Activated naive CD8-positive, alpha-beta T cell treated with anti-CD3 and anti-CD28 coated beads, Interleukin-2, amount 10 ng/mL, durations not matched to agents 7 days and 5 days (primary cell): Measurements from ENCODE around the gene TGM5. TPM values are rescaled to one million over a fixed set of nuclear protein-coding genes. Genes with fewer than 3 reads are reported as not detected.

Experiments used
- ATAC-seq: fragments of 150-1000 bp; cut with Tn5 transposase; one replicate; pipeline ENCODE4 v1.10.0; 2021; ENCODE audit warnings: low read depth, moderate library complexity
- POLR2A ChIA-PET: fragments of 350-600 bp; sonication (Branson Sonifier 250); formaldehyde crosslinking; loops from one replicate; lab custom pipeline; 2021; ENCODE audit warnings: antibody characterized with exemption; lab: Charles Lee
- DNase-seq: peaks from one replicate; pipeline ENCODE4 v3.0.0; 2021
- H3K27ac Mint-ChIP-seq: one replicate; pipeline ENCODE4 v1.8.0; 2022; ENCODE audit warnings: mild to moderate bottlenecking, mixed read lengths
- H3K27me3 Mint-ChIP-seq: one replicate; pipeline ENCODE4 v1.8.0; 2022; ENCODE audit warnings: mild to moderate bottlenecking, moderate library complexity, mixed read lengths
- H3K36me3 Mint-ChIP-seq: one replicate; pipeline ENCODE4 v1.8.0; 2021; ENCODE audit warnings: mild to moderate bottlenecking, mixed read lengths
- H3K4me1 Mint-ChIP-seq: one replicate; pipeline ENCODE4 v1.8.0; 2021; ENCODE audit warnings: mixed read lengths
- H3K4me3 Mint-ChIP-seq: one replicate; pipeline ENCODE4 v1.8.0; 2022; ENCODE audit warnings: mild to moderate bottlenecking, moderate library complexity, mixed read lengths
- H3K9me3 Mint-ChIP-seq: one replicate; pipeline ENCODE4 v1.8.0; 2021; ENCODE audit warnings: mixed read lengths
- total RNA-seq, 2 experiments: library from RNA; stranded (reverse); gene quantifications; one replicate each; pipeline ENCODE4 v1.2.3, GENCODE V29; 2021

Gene TGM5
- total RNA-seq, 2 experiments from 2014 or later, result 0.11 TPM; not detected in 1

- Mint-ChIP-seq H3K27ac (peak overlapping the region; percentile 72), H3K27me3 (peaks cover 6% of the 10 kb centered on the region), H3K4me3 (peak overlapping the region; percentile 18), H3K36me3 (peaks cover 5% of the 10 kb centered on the region), H3K4me1 (peaks cover 47% of the 10 kb centered on the region), H3K9me3 (no peaks in the 10 kb centered on the region)
- ATAC-seq, result peak; percentile 49
- no peak for DNase-seq
- POLR2A ChIA-PET, result no interaction called here
Measured at GRCh38 chr15:43249699-43250203, 17.0 kb downstream of the TGM5 start.

- DNase-seq (no peak), ATAC-seq (no peak)
- peaks cover 5% of the 10 kb centered on the region for H3K27me3 Mint-ChIP-seq
- peaks cover 47% of the 10 kb centered on the region for H3K4me1 Mint-ChIP-seq
- H3K36me3 Mint-ChIP-seq, result peaks cover 5% of the 10 kb centered on the region
- H3K27ac Mint-ChIP-seq, result peak overlapping the region; percentile 72
- no peaks in the 10 kb centered on the region for H3K9me3 Mint-ChIP-seq
- peak overlapping the region; percentile 18 for H3K4me3 Mint-ChIP-seq
- POLR2A ChIA-PET, result no interaction called here
Measured at GRCh38 chr15:43249236-43249635, 17.5 kb downstream of the TGM5 start.

GRCh38 chr15:43246261-43246774 lies 20.4 kb downstream of the TGM5 start:
- ATAC-seq, result no peak

GRCh38 chr15:43244092-43244491 lies 22.6 kb downstream of the TGM5 start:
- H3K27ac Mint-ChIP-seq, result no peak overlapping the region
- no peak overlapping the region for H3K4me3 Mint-ChIP-seq
- no peaks in the 10 kb centered on the region for H3K9me3 Mint-ChIP-seq
- POLR2A ChIA-PET, result no interaction called here
- H3K27me3 Mint-ChIP-seq, result peaks cover 7% of the 10 kb centered on the region
- DNase-seq (no peak), ATAC-seq (no peak)
- peaks cover 26% of the 10 kb centered on the region for H3K4me1 Mint-ChIP-seq
- H3K36me3 Mint-ChIP-seq, result peaks cover 3% of the 10 kb centered on the region

More at GRCh38 chr15:43246261-43246774, 20.4 kb downstream of the TGM5 start:
- peaks cover 7% of the 10 kb centered on the region for H3K27me3 Mint-ChIP-seq
- peaks cover 35% of the 10 kb centered on the region for H3K4me1 Mint-ChIP-seq
- no peaks in the 10 kb centered on the region for H3K9me3 Mint-ChIP-seq
- H3K4me3 Mint-ChIP-seq, result no peak overlapping the region
- POLR2A ChIA-PET, result no interaction called here
- DNase-seq, result no peak
- H3K36me3 Mint-ChIP-seq, result peaks cover 1% of the 10 kb centered on the region
- H3K27ac Mint-ChIP-seq, result no peak overlapping the region

GRCh38 chr15:43243020-43243645 lies 23.6 kb downstream of the TGM5 start:
- ATAC-seq, result no peak
- H3K27ac Mint-ChIP-seq, result no peak overlapping the region
- no peak for DNase-seq
- POLR2A ChIA-PET, result no interaction called here
- peaks cover 3% of the 10 kb centered on the region for H3K36me3 Mint-ChIP-seq
- H3K27me3 Mint-ChIP-seq, result peaks cover 7% of the 10 kb centered on the region
- no peak overlapping the region for H3K4me3 Mint-ChIP-seq
- H3K4me1 Mint-ChIP-seq, result peaks cover 32% of the 10 kb centered on the region
- no peaks in the 10 kb centered on the region for H3K9me3 Mint-ChIP-seq

GRCh38 chr15:43242616-43243015 lies 24.1 kb downstream of the TGM5 start:
- Mint-ChIP-seq H3K4me3 (no peak overlapping the region), H3K27me3 (peaks cover 7% of the 10 kb centered on the region), H3K36me3 (peaks cover 3% of the 10 kb centered on the region), H3K27ac (no peak overlapping the region), H3K9me3 (no peaks in the 10 kb centered on the region), H3K4me1 (peaks cover 38% of the 10 kb centered on the region)
- DNase-seq, result no peak
- POLR2A ChIA-PET, result no interaction called here
- no peak for ATAC-seq

- Mint-ChIP-seq H3K4me3 (no peak overlapping the region), H3K27me3 (peaks cover 2% of the 10 kb centered on the region), H3K27ac (no peak overlapping the region), H3K4me1 (peaks cover 38% of the 10 kb centered on the region), H3K36me3 (peaks cover 1% of the 10 kb centered on the region), H3K9me3 (no peaks in the 10 kb centered on the region)
- ATAC-seq (no peak), DNase-seq (no peak)
- POLR2A ChIA-PET, result no interaction called here
Measured at GRCh38 chr15:43241100-43241499, 25.6 kb downstream of the TGM5 start.

GRCh38 chr15:43239732-43240491 lies 26.8 kb downstream of the TGM5 start:
- POLR2A ChIA-PET, result no interaction called here
- H3K36me3 Mint-ChIP-seq, result peaks cover 1% of the 10 kb centered on the region
- DNase-seq (no peak), ATAC-seq (peak; percentile 83)
- H3K4me3 Mint-ChIP-seq, result peak overlapping the region; percentile 47
- H3K4me1 Mint-ChIP-seq, result peaks cover 42% of the 10 kb centered on the region
- peak overlapping the region; percentile 80 for H3K27ac Mint-ChIP-seq
- peaks cover 3% of the 10 kb centered on the region for H3K27me3 Mint-ChIP-seq
- no peaks in the 10 kb centered on the region for H3K9me3 Mint-ChIP-seq

GRCh38 chr15:43238671-43239131 lies 28.0 kb downstream of the TGM5 start:
- Mint-ChIP-seq H3K27me3 (peaks cover 2% of the 10 kb centered on the region), H3K4me1 (peaks cover 37% of the 10 kb centered on the region), H3K36me3 (peaks cover 1% of the 10 kb centered on the region), H3K27ac (peak overlapping the region; percentile 80), H3K4me3 (peak overlapping the region; percentile 47), H3K9me3 (no peaks in the 10 kb centered on the region)
- no peak for DNase-seq
- no peak for ATAC-seq
- POLR2A ChIA-PET, result no interaction called here

GRCh38 chr15:43237842-43238470 lies 28.8 kb downstream of the TGM5 start:
- Mint-ChIP-seq H3K4me3 (no peak overlapping the region), H3K9me3 (no peaks in the 10 kb centered on the region)

GRCh38 chr15:43235536-43235935 lies 31.2 kb downstream of the TGM5 start:
- no peak for ATAC-seq
- Mint-ChIP-seq H3K27ac (no peak overlapping the region), H3K4me3 (no peak overlapping the region), H3K4me1 (peaks cover 41% of the 10 kb centered on the region), H3K9me3 (no peaks in the 10 kb centered on the region), H3K36me3 (peaks cover 1% of the 10 kb centered on the region), H3K27me3 (peaks cover 2% of the 10 kb centered on the region)
- POLR2A ChIA-PET, result no interaction called here
- DNase-seq, result no peak

More at GRCh38 chr15:43237842-43238470, 28.8 kb downstream of the TGM5 start:
- Mint-ChIP-seq H3K27me3 (peaks cover 2% of the 10 kb centered on the region), H3K36me3 (peaks cover 1% of the 10 kb centered on the region), H3K4me1 (peaks cover 41% of the 10 kb centered on the region), H3K27ac (peak overlapping the region; percentile 30)
- POLR2A ChIA-PET, result no interaction called here
- DNase-seq (no peak), ATAC-seq (no peak)

- Mint-ChIP-seq H3K27ac (no peak overlapping the region), H3K36me3 (no peaks in the 10 kb centered on the region), H3K4me1 (peaks cover 15% of the 10 kb centered on the region), H3K4me3 (no peak overlapping the region), H3K9me3 (no peaks in the 10 kb centered on the region), H3K27me3 (peaks cover 10% of the 10 kb centered on the region)
- ATAC-seq (no peak), DNase-seq (no peak)
- POLR2A ChIA-PET, result no interaction called here
Measured at GRCh38 chr15:43232289-43232874, 34.3 kb downstream of the TGM5 start.

- Mint-ChIP-seq H3K4me1 (peaks cover 9% of the 10 kb centered on the region), H3K36me3 (no peaks in the 10 kb centered on the region), H3K27me3 (peaks cover 10% of the 10 kb centered on the region), H3K9me3 (no peaks in the 10 kb centered on the region), H3K27ac (no peak overlapping the region), H3K4me3 (no peak overlapping the region)
- DNase-seq (no peak), ATAC-seq (no peak)
- POLR2A ChIA-PET, result no interaction called here
Measured at GRCh38 chr15:43230640-43231115, 36.0 kb downstream of the TGM5 start.
